Transverse colon (tissue), 4 donors: Measurements from ENCODE around the gene TP53BP2.

Experiments
- EP300 ChIP-seq: sonication (generic); formaldehyde crosslinking; IDR thresholded peaks from one replicate; pipeline ENCODE4 v1.6.1; 2017; ENCODE audit warnings: antibody characterized with exemption, low read depth
- POLR2A ChIP-seq: fragments of 450-650 bp; IDR thresholded peaks from one replicate; pipeline ENCODE4 v1.6.1; 2016; ENCODE audit warnings: antibody characterized with exemption, mild to moderate bottlenecking, moderate library complexity
- POLR2AphosphoS5 ChIP-seq, 3 donors: sonication (generic); formaldehyde crosslinking; IDR thresholded peaks; one replicate each; pipeline ENCODE4 v1.6.1; 2016; ENCODE audit warnings: antibody characterized with exemption in 3 of 3
- TF ChIP-seq, protein P1 (sequence below), 5 experiments: fragments of 200-600 bp in 3 of 5; fragments of 450-650 bp in 2 of 5; sonication (generic) in 3 of 5; IDR thresholded peaks; 1 replicate in 2 of 5; 2 replicates in 3 of 5; pipeline ENCODE4 v1.5.1; 2016 to 2017; ENCODE audit warnings: antibody characterized with exemption in 5 of 5, inconsistent platforms in 3 of 5, mild to moderate bottlenecking in 2 of 5, moderate library complexity in 1 of 5

DNA sequence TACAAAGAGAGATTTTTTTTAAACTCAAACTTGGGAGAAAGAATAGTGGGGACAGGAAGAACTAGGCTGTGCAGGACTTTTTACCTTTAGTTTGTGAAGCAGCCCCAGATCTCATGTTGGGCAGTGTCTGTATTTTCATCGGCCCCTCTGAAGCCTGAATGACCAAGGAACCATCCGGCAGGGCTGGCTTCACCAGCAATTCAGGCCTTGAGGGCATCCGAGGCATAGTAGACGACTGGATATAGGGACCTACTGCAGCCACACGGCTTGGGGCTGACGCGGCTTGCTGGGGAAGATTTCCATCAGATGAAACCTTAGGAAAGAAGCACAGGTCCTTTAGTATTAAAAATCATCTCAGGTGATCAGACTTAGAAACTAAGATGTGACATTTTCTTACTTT, 43.7 kb downstream of the TP53BP2 start:
- TF ChIP-seq, protein P1, sequence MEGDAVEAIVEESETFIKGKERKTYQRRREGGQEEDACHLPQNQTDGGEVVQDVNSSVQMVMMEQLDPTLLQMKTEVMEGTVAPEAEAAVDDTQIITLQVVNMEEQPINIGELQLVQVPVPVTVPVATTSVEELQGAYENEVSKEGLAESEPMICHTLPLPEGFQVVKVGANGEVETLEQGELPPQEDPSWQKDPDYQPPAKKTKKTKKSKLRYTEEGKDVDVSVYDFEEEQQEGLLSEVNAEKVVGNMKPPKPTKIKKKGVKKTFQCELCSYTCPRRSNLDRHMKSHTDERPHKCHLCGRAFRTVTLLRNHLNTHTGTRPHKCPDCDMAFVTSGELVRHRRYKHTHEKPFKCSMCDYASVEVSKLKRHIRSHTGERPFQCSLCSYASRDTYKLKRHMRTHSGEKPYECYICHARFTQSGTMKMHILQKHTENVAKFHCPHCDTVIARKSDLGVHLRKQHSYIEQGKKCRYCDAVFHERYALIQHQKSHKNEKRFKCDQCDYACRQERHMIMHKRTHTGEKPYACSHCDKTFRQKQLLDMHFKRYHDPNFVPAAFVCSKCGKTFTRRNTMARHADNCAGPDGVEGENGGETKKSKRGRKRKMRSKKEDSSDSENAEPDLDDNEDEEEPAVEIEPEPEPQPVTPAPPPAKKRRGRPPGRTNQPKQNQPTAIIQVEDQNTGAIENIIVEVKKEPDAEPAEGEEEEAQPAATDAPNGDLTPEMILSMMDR (IDR thresholded peaks at IDR 0.05): no peak
- TF ChIP-seq POLR2AphosphoS5 (IDR thresholded peaks at IDR 0.05) (no peak), POLR2A (no peak), EP300 (no peak)
